ENCODE measurements around the gene CLIP1.
"Not testable (repeated sequence)": the region's sequence is repeated elsewhere in the genome, so short reads cannot be mapped to it uniquely, and the experiment has no call there.

CLIP1 gene

DNA sequence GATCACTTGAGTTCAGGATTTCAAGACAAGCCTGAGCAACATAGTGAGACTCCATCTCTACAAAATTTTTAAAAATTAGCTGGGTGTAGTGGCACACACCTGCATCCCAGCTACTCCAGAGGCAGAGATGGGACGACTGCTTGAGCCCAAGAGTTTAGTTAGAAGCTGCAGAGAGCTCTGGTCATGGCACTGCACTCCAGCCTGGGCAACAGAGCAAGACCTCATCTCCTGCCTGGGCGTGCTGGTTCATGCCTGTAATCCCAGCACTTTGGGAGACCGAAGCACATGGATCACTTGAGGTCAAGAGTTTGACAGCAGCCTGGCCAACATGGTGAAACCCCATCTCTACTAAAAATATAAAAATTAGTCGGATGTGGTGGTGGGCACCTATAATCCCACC is 20.2 kb downstream of the CLIP1 start:
- DNase-seq (ENCODE audit: low read depth in 1 of 2, low spot score in 1 of 2): no peak
- TF ChIP-seq JUND (IDR thresholded peaks at IDR 0.05; ENCODE audit: low read depth): no peak
- in situ Hi-C loops (cut with HindIII; ENCODE audit: low pct_unique_long_range_greater_than_20kb, low sequenced_read_pairs): no loop called here

DNA sequence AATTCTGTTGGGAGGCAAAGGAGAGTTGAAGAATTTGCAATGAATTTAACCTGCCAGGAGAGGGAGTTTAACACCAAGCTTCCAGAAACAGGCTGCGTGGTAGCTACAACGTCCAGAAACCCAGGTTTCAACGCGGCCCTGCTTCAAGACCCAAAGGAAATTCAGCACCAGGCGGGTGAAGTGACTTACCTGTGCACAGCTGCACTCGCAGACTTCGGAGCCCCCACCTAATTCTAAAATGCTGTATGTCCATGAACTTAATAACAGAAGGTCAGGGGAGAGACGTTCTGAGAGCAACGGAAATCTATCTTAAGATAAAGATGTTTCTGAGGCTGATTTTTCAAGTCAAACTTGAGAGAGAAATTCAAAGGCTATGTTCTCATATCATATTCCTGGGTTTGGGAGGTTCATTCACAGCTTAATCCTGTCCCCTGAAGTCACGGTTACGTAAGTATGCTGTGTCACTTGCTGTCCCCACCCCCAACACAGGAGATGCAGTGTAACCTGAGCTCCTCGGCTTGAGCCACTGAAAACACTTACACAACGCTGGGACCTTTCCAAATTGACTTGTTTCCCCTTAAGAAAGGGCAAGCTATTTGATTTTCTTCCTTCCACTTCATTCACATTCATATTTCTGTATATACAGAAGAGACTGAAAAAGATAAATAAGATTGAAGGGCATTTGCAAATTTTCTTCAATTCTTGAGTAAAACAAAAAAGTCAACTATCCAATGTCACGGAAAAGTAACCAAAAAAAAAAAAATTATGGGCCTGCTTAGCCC is 22.7 kb downstream of the CLIP1 start:
- DNase-seq (ENCODE audit: low read depth in 1 of 2, low spot score in 1 of 2): peak; percentile 67 to 97
- in situ Hi-C loops (cut with HindIII; ENCODE audit: low pct_unique_long_range_greater_than_20kb, low sequenced_read_pairs): no loop called here
- TF ChIP-seq JUND (IDR thresholded peaks at IDR 0.05; ENCODE audit: low read depth): no peak

DNA sequence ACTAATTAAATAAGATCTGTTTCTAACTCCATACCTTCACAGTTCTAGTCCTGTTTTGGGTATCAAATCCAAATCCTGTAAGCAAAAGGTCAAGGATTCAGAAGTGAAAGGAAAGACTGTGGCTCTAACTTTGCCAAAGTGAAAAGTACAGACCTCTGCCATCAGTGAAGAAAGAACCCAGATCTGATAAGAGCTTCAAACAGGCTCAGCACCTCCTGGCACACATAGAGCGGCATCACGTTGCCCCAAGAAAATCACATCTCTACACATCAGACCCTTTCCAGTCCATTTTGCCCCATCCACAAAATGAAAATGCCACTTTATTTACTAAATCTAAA is 23.2 kb downstream of the CLIP1 start:
- in situ Hi-C loops (cut with HindIII; ENCODE audit: low pct_unique_long_range_greater_than_20kb, low sequenced_read_pairs): no loop called here
- no peak for TF ChIP-seq JUND (IDR thresholded peaks at IDR 0.05; ENCODE audit: low read depth)
- DNase-seq (ENCODE audit: low read depth in 1 of 2, low spot score in 1 of 2): no peak

DNA sequence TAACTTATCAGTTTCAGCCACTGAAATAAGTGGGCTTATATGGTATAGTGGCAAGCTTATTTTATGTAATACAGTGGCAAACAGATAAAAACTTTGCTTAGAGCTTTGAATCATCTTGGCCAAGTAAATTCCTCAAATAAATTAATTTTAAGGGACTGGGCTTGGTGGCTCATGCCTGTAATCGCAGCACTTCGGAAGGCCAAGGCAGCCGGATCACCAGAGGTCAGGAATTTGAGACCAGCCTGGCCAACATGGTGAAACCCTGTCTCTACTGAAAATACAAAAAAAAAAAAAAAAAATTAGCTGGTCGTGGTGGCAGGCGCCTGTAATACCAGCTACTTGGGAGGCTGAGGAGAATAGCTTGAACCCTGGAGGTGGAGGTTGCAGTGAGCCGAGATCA is 24.5 kb downstream of the CLIP1 start:
- in situ Hi-C loops (cut with HindIII; ENCODE audit: low pct_unique_long_range_greater_than_20kb, low sequenced_read_pairs); DNase-seq (ENCODE audit: low read depth in 1 of 2, low spot score in 1 of 2): not testable (repeated sequence)

DNA sequence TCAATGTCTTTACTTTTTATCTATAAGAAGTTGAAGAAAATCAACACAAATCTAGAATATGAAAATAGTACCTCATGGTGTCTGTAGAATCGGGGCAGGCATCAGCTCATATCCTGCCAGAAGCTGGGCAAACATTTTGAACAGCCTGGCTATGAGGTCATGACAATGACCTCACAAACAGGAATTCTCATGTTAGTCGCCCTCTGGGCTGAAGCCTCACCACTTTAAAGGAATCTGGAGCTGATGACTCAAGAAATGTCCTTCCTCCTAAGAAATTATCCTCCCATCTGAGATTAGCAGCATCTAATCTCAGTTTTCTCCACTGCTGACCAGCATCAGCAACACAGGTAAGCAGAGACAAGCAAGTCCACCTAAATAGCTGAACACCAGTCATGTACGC is 27.1 kb downstream of the CLIP1 start:
- DNase-seq (ENCODE audit: low read depth in 1 of 2, low spot score in 1 of 2): peak in 1 of 2 experiments; percentile 60
- no peak for TF ChIP-seq JUND (IDR thresholded peaks at IDR 0.05; ENCODE audit: low read depth)
- in situ Hi-C loops (cut with HindIII; ENCODE audit: low pct_unique_long_range_greater_than_20kb, low sequenced_read_pairs): no loop called here

- DNase-seq (ENCODE audit: low read depth in 1 of 2, low spot score in 1 of 2): no peak
- no peak for TF ChIP-seq JUND (IDR thresholded peaks at IDR 0.05; ENCODE audit: low read depth)
- in situ Hi-C loops (cut with HindIII; ENCODE audit: low pct_unique_long_range_greater_than_20kb, low sequenced_read_pairs): no loop called here
Measured at GRCh38 chr12:122394626-122395194, 27.8 kb downstream of the CLIP1 start.

DNA sequence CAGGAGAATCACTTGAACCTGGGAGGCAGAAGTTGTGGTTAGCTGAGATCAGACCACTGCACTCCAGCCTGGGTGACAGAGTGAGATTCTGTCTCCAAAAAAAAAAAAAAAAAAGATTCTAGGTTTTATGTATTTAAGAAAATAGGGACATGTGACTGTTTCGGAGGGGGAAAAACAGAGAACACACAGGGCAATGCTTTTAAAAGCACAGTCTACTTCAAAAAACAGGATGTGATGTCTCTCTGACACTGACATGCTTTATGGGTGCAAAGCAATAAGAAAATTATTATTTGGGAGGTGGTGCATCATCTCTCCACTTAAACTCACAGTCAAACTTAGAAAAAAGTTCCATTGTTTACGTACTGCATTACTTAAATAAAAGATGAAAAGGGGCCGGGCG is 28.7 kb downstream of the CLIP1 start:
- no peak for TF ChIP-seq JUND (IDR thresholded peaks at IDR 0.05; ENCODE audit: low read depth)
- DNase-seq (ENCODE audit: low read depth in 1 of 2, low spot score in 1 of 2): no peak
- in situ Hi-C loops (cut with HindIII; ENCODE audit: low pct_unique_long_range_greater_than_20kb, low sequenced_read_pairs): no loop called here

DNA sequence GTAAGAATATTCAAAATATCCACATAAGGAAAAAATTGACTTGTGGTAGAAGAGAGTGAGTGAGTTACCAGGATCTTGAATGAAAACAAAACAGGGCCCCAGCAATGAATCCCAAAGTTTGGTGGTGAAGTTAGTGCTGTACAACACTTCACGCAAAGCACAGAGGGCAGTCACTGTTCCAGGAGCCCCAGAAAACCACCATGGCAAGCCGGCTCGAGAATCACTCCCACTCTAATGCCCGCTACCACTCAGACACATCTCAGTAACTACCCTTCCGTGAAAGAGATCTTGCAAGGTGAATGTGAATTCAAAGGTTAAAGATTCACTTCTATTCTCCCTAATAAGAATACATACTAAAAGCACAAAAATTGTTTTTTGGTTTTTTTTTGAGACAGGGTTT is 30.1 kb downstream of the CLIP1 start:
- in situ Hi-C loops (cut with HindIII; ENCODE audit: low pct_unique_long_range_greater_than_20kb, low sequenced_read_pairs): no loop called here
- TF ChIP-seq JUND (IDR thresholded peaks at IDR 0.05; ENCODE audit: low read depth): no peak

DNA sequence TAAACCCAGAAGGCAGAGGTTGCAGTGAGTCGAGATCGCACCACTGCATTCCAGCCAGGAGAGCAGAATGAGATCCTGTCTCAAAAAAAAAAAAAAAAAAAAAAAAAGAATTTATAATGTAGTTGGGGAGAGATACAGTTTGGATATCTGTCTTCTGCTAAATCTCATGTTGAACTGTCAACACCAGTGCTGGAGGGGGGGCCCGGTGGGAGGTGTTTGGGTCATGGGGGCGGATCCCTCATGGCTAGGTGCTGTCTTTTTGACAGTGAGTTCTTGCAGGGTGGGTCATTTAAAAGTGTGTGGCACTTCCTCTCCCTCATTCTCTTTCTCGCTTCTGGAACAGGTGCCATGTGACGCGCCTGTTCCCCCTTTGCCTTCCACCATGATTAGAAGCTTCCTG is 32.8 kb downstream of the CLIP1 start:
- in situ Hi-C loops (cut with HindIII; ENCODE audit: low pct_unique_long_range_greater_than_20kb, low sequenced_read_pairs): no loop called here
- DNase-seq (ENCODE audit: low read depth in 1 of 2, low spot score in 1 of 2): no peak

More for the DNA sequence above, 30.1 kb downstream of the CLIP1 start:
- DNase-seq (ENCODE audit: low read depth in 1 of 2, low spot score in 1 of 2): no peak

DNA sequence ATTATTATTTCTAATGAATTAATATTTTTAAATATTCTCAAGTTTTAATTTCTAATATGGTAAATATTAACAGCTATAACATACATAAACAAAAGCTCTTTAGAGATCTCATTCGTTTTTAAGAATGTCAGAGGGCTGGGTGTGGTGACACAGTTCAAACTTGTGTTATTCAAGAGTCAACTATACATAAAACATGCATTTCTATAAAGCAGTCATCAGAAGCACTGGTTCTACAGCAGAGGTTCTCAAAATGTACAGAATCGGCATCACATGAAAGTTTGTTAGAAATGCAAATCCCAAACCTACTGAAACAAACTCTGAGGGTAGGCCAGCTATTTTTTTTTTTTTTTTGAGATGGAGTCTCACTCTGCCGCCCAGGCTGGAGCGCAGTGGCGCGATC is 34.6 kb downstream of the CLIP1 start:
- in situ Hi-C loops (cut with HindIII; ENCODE audit: low pct_unique_long_range_greater_than_20kb, low sequenced_read_pairs): no loop called here
- no peak for TF ChIP-seq JUND (IDR thresholded peaks at IDR 0.05; ENCODE audit: low read depth)
- DNase-seq (ENCODE audit: low read depth in 1 of 2, low spot score in 1 of 2): no peak

More for the DNA sequence above, 32.8 kb downstream of the CLIP1 start:
- no peak for TF ChIP-seq JUND (IDR thresholded peaks at IDR 0.05; ENCODE audit: low read depth)

GRCh38 chr12:122385171-122386016 is 37.1 kb downstream of the CLIP1 start:
- DNase-seq (ENCODE audit: low read depth in 1 of 2, low spot score in 1 of 2): no peak
- no peak for TF ChIP-seq JUND (IDR thresholded peaks at IDR 0.05; ENCODE audit: low read depth)
- in situ Hi-C loops (cut with HindIII; ENCODE audit: low pct_unique_long_range_greater_than_20kb, low sequenced_read_pairs): no loop called here

DNA sequence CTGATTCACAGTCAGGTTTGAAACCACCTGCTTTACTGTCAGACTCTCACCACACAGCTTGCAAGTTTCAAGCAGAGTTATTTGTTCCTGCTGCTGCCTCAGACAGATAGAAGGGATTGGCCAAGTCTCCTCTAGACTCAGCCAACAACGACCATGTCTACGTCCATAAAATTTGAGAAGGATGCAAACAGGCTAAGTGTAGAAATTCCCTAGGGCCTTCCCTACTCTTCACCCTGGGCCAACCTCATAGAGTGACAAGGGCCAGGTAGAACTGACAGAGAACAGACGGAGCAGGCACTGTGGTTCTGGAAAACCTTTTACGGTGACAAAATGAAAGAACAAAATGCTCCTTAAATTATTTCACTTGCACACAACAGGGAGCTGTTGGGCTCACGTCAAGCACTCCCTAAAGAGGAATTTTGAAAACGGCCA is 39.5 kb downstream of the CLIP1 start:
- no peak for TF ChIP-seq JUND (IDR thresholded peaks at IDR 0.05; ENCODE audit: low read depth)
- no peak for DNase-seq (ENCODE audit: low read depth in 1 of 2, low spot score in 1 of 2)
- in situ Hi-C loops (cut with HindIII; ENCODE audit: low pct_unique_long_range_greater_than_20kb, low sequenced_read_pairs): no loop called here

GRCh38 chr12:122381021-122381420 is 41.4 kb downstream of the CLIP1 start:
- in situ Hi-C loops (cut with HindIII; ENCODE audit: low pct_unique_long_range_greater_than_20kb, low sequenced_read_pairs): no loop called here
- DNase-seq (ENCODE audit: low read depth in 1 of 2, low spot score in 1 of 2): no peak
- TF ChIP-seq JUND (IDR thresholded peaks at IDR 0.05; ENCODE audit: low read depth): no peak

GRCh38 chr12:122376751-122377150 is 45.7 kb downstream of the CLIP1 start:
- DNase-seq (ENCODE audit: low read depth in 1 of 2, low spot score in 1 of 2); in situ Hi-C loops (cut with HindIII; ENCODE audit: low pct_unique_long_range_greater_than_20kb, low sequenced_read_pairs): not testable (repeated sequence)

Measured in T47D (cell line).